Dendritic cell treated with granulocyte-macrophage colony-stimulating factor and Interleukin-4, amounts not matched to agents 40 ng/mL and 50 ng/mL, for 4 days (primary cell): Measurements from ENCODE around the gene ARHGEF28.

ENCODE experiments used
- H3K27ac Mint-ChIP-seq: one replicate; pipeline ENCODE4 v1.8.0; 2022; ENCODE audit warnings: mild to moderate bottlenecking, mixed read lengths
- H3K27me3 Mint-ChIP-seq: one replicate; pipeline ENCODE4 v1.8.0; 2022; ENCODE audit warnings: mild to moderate bottlenecking, mixed read lengths
- H3K36me3 Mint-ChIP-seq: one replicate; pipeline ENCODE4 v1.8.0; 2022; ENCODE audit warnings: low read depth, mixed read lengths
- H3K4me1 Mint-ChIP-seq: one replicate; pipeline ENCODE4 v1.8.0; 2022; ENCODE audit warnings: low read depth, mixed read lengths
- H3K4me3 Mint-ChIP-seq: one replicate; pipeline ENCODE4 v1.8.0; 2022; ENCODE audit warnings: mild to moderate bottlenecking, moderate library complexity, mixed read lengths
- H3K9me3 Mint-ChIP-seq: one replicate; pipeline ENCODE4 v1.8.0; 2022; ENCODE audit warnings: mixed read lengths
- intact Hi-C: fragments of 100-400 bp; cut with micrococcal nuclease; formaldehyde crosslinking; loops from one replicate; pipeline ENCODE4 v1.15.0; 2022

The ARHGEF28 gene

GRCh38 chr5:73740274-73740790 is 114.3 kb downstream of the ARHGEF28 start:
- no peak overlapping the region for H3K27ac Mint-ChIP-seq

GRCh38 chr5:73743161-73743560 is 117.2 kb downstream of the ARHGEF28 start:
- H3K4me3 Mint-ChIP-seq = no peak overlapping the region
- no peaks in the 10 kb centered on the region for H3K36me3 Mint-ChIP-seq
- no peak overlapping the region for H3K27ac Mint-ChIP-seq
- H3K4me1 Mint-ChIP-seq = no peaks in the 10 kb centered on the region
- no peaks in the 10 kb centered on the region for H3K9me3 Mint-ChIP-seq
- peaks cover 5% of the 10 kb centered on the region for H3K27me3 Mint-ChIP-seq
- intact Hi-C loops = no loop called here

More at GRCh38 chr5:73740274-73740790, 114.3 kb downstream of the ARHGEF28 start:
- Mint-ChIP-seq H3K36me3 (no peaks in the 10 kb centered on the region), H3K27me3 (peaks cover 4% of the 10 kb centered on the region), H3K9me3 (no peaks in the 10 kb centered on the region), H3K4me3 (no peak overlapping the region), H3K4me1 (no peaks in the 10 kb centered on the region)
- intact Hi-C loops = no loop called here

- Mint-ChIP-seq H3K4me3 (no peak overlapping the region), H3K27me3 (peaks cover 9% of the 10 kb centered on the region), H3K9me3 (no peaks in the 10 kb centered on the region), H3K36me3 (no peaks in the 10 kb centered on the region), H3K27ac (no peak overlapping the region), H3K4me1 (no peaks in the 10 kb centered on the region)
- intact Hi-C loops = no loop called here
Measured at GRCh38 chr5:73745836-73746235, 119.8 kb downstream of the ARHGEF28 start.

DNA sequence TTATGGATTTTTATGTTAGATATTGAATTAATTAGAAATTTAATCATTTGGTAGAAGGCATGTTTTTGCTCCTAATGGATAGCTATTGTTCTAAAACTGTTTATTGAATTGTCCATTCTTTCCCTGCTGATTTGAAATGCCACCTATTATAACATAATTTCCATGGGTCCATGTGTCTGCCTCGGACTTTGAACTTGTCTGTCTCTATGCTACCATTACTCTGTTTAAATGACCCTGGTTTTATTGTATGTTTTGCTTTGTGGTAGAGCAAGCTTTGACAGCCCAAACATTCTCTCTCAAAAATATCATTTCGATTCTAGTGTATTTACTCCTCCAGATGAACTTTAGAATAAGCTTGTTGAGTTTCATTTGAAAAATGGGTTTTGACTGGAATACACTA is 120.6 kb downstream of the ARHGEF28 start:
- intact Hi-C loops = no loop called here
- no peak overlapping the region for H3K27ac Mint-ChIP-seq
- no peak overlapping the region for H3K4me3 Mint-ChIP-seq
- H3K9me3 Mint-ChIP-seq = no peaks in the 10 kb centered on the region
- H3K4me1 Mint-ChIP-seq = no peaks in the 10 kb centered on the region
- no peaks in the 10 kb centered on the region for H3K36me3 Mint-ChIP-seq
- peaks cover 17% of the 10 kb centered on the region for H3K27me3 Mint-ChIP-seq

GRCh38 chr5:73747696-73748380 is 121.8 kb downstream of the ARHGEF28 start:
- Mint-ChIP-seq H3K9me3 (no peaks in the 10 kb centered on the region), H3K27me3 (peaks cover 22% of the 10 kb centered on the region), H3K36me3 (no peaks in the 10 kb centered on the region), H3K4me3 (no peak overlapping the region), H3K27ac (no peak overlapping the region), H3K4me1 (no peaks in the 10 kb centered on the region)
- intact Hi-C loops = no loop called here

- H3K27me3 Mint-ChIP-seq = peaks cover 21% of the 10 kb centered on the region
- H3K4me3 Mint-ChIP-seq = no peak overlapping the region
- H3K27ac Mint-ChIP-seq = no peak overlapping the region
- H3K36me3 Mint-ChIP-seq = no peaks in the 10 kb centered on the region
- no peaks in the 10 kb centered on the region for H3K9me3 Mint-ChIP-seq
- H3K4me1 Mint-ChIP-seq = no peaks in the 10 kb centered on the region
- intact Hi-C loops = no loop called here
Measured at GRCh38 chr5:73748510-73749400, 122.8 kb downstream of the ARHGEF28 start.

DNA sequence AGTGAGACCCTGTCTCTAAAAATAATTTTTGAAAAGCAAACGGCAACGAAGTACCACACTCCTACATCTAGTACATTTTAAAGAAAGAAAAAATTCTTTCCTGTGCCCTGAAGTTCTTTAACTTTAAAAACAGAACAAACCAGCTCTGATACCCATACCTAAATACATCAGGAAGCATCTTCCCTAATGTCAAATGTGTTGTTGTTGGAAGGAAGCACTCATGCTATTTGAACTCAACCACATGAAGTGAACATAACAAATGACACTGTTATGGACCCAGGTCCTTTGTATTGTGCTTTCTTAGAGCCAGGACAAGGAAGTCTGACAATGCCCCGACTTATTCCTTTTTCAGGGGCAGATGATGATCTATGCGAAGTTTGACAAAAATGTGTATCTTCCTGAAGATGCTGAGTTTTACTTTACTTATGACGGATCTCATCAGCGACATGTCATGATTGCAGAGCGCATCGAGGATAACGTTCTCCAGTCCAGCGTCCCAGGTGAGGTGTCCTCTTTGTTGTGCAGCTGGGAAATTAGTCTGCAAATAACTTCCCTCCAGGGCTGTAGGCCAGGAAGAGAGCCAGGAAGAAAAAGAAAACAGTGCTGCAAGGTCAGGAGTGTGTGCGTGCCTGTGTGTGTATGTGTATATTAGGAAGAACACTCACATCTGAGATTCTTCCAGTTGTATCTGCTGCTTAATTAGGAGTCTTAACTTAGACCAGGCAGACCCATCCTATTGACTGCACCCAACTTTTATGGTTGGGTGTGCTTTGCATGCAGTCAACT is 123.7 kb downstream of the ARHGEF28 start:
- Mint-ChIP-seq H3K36me3 (no peaks in the 10 kb centered on the region), H3K9me3 (no peaks in the 10 kb centered on the region), H3K4me3 (no peak overlapping the region), H3K27ac (no peak overlapping the region), H3K27me3 (peaks cover 21% of the 10 kb centered on the region), H3K4me1 (no peaks in the 10 kb centered on the region)
- intact Hi-C loops = no loop called here

DNA sequence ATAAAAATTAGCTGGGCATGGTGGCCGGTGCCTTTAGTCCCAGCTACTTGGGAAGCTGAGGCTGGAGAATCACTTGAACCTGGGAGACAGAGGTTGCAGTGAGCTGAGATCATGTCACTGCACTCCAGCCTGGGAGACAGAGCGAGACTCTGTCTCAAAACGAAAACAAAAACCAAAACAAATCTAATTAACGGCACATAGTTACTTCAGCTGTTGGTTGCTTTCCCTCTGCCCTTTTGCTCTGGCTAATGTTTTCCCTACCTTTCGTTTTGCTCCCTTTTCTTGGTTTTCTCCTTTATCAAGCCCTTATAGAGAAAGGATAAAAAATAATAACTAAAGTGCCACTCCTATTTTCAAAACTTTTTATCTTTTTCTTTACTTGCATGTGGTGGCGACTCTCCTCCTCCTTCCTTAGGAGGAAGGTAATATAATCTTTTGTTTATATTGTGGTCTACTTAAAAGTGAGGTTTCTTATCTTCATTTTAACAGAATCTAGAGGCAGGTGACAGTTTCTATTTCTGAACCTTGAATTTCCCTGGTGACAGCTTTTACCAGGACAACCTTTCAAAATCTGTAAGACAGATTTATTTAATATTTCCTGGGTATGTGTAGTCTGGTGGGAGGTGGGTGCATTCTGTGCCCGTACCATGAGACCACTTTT is 125.4 kb downstream of the ARHGEF28 start:
- H3K27ac Mint-ChIP-seq = no peak overlapping the region
- no peaks in the 10 kb centered on the region for H3K36me3 Mint-ChIP-seq
- peaks cover 21% of the 10 kb centered on the region for H3K27me3 Mint-ChIP-seq
- no peaks in the 10 kb centered on the region for H3K4me1 Mint-ChIP-seq
- no peak overlapping the region for H3K4me3 Mint-ChIP-seq
- intact Hi-C loops = no loop called here
- no peaks in the 10 kb centered on the region for H3K9me3 Mint-ChIP-seq

GRCh38 chr5:73754254-73754653 is 128.3 kb downstream of the ARHGEF28 start:
- intact Hi-C loops = no loop called here
- Mint-ChIP-seq H3K4me3 (no peak overlapping the region), H3K27ac (no peak overlapping the region), H3K9me3 (no peaks in the 10 kb centered on the region), H3K4me1 (no peaks in the 10 kb centered on the region), H3K36me3 (no peaks in the 10 kb centered on the region), H3K27me3 (peaks cover 15% of the 10 kb centered on the region)

DNA sequence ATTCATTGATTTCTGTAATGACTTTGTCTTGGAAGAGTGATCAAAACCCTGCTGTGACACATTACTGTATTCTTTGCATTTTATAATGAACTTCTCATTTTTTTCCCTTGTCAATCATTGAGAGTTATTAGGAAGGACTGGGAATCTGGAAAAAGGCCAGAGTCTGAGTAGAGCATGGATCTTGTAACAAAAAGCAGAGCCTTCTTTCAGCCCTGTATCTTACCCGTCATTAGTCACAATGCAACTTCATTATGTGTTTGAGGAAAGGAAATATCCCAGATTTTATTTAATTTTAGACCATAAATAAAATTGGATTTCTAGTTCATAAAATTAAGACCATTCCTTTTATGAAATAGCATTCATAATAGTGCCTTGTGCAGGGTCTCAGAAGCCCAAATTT is 131.4 kb downstream of the ARHGEF28 start:
- intact Hi-C loops = no loop called here
- Mint-ChIP-seq H3K27me3 (no peaks in the 10 kb centered on the region), H3K9me3 (no peaks in the 10 kb centered on the region), H3K36me3 (no peaks in the 10 kb centered on the region), H3K4me1 (no peaks in the 10 kb centered on the region), H3K27ac (no peak overlapping the region), H3K4me3 (no peak overlapping the region)

- intact Hi-C loops = no loop called here
- Mint-ChIP-seq H3K9me3 (no peaks in the 10 kb centered on the region), H3K4me3 (no peak overlapping the region), H3K4me1 (no peaks in the 10 kb centered on the region), H3K36me3 (no peaks in the 10 kb centered on the region), H3K27me3 (no peaks in the 10 kb centered on the region), H3K27ac (no peak overlapping the region)
Measured at GRCh38 chr5:73759771-73760170, 133.8 kb downstream of the ARHGEF28 start.

GRCh38 chr5:73763300-73764032 is 137.5 kb downstream of the ARHGEF28 start:
- peaks cover 19% of the 10 kb centered on the region for H3K9me3 Mint-ChIP-seq
- intact Hi-C loops = no loop called here
- H3K27ac Mint-ChIP-seq = no peak overlapping the region
- H3K36me3 Mint-ChIP-seq = no peaks in the 10 kb centered on the region
- no peak overlapping the region for H3K4me3 Mint-ChIP-seq
- no peaks in the 10 kb centered on the region for H3K27me3 Mint-ChIP-seq
- no peaks in the 10 kb centered on the region for H3K4me1 Mint-ChIP-seq

- intact Hi-C loops = no loop called here
- H3K36me3 Mint-ChIP-seq = no peaks in the 10 kb centered on the region
- no peak overlapping the region for H3K27ac Mint-ChIP-seq
Measured at GRCh38 chr5:73764586-73764985, 138.6 kb downstream of the ARHGEF28 start.

More at GRCh38 chr5:73764586-73764985, 138.6 kb downstream of the ARHGEF28 start:
- Mint-ChIP-seq H3K4me3 (no peak overlapping the region), H3K27me3 (no peaks in the 10 kb centered on the region), H3K4me1 (no peaks in the 10 kb centered on the region), H3K9me3 (peaks cover 25% of the 10 kb centered on the region)
